Lower leg skin (tissue), 4 donors: ENCODE measurements around the gene MRPL51. TPM values are rescaled to one million over a fixed set of nuclear protein-coding genes. Genes with fewer than 3 reads are reported as not detected.
A peak's percentile ranks its signal among the peaks of the same experiment; 100 is the strongest.

ENCODE experiments used
- DNase-seq, 2 donors: peaks; one replicate each; pipeline ENCODE4 v3.0.0-alpha.2; 2019; ENCODE audit warnings: low spot score in 2 of 2
- H3K4me3 ChIP-seq: fragments of 200-600 bp; sonication (generic); 2 replicates; pipeline ENCODE4 v1.5.1; 2017; ENCODE audit warnings: mild to moderate bottlenecking, low read depth; ENCODE audit not compliant: poor library complexity, severe bottlenecking
- POLR2A ChIP-seq, 2 donors: fragments of 450-650 bp; IDR thresholded peaks; one replicate each; pipeline ENCODE4 v1.6.1; 2016 to 2017; ENCODE audit warnings: antibody characterized with exemption in 2 of 2, mild to moderate bottlenecking in 1 of 2, moderate library complexity in 1 of 2
- WGBS, 2 donors: methylation state at CpG; one replicate each; pipeline ENCODE4 v1.1.5; 2018; 5-methylcytosine and 5-hydroxymethylcytosine counted together
- intact Hi-C: fragments of 100-400 bp; cut with DNase I; formaldehyde crosslinking; loops from one replicate; pipeline ENCODE4 v1.15.0; 2023; ENCODE audit warnings: low total_unique reads
- total RNA-seq, 4 donors: library from RNA; depleted of rRNA; stranded (reverse); fragments of >200 nt; gene quantifications; one replicate each; pipeline ENCODE4 v1.1.0, GENCODE V29; 2016
- TF ChIP-seq, protein P1 (sequence below), 3 donors: fragments of 450-650 bp; IDR thresholded peaks; one replicate each; pipeline ENCODE4 v1.5.1; 2016; ENCODE audit warnings: antibody characterized with exemption in 3 of 3, mild to moderate bottlenecking in 3 of 3, moderate library complexity in 2 of 3

MRPL51 gene
- total RNA-seq, 4 donors from 2014 or later, result 38.6 to 62.1 (median 58.7) TPM

GRCh38 chr12:6533653-6533922 is 40.5 kb upstream of the MRPL51 start:
- H3K4me3 ChIP-seq, result peak overlapping the region; percentile 45
- intact Hi-C loops, result loop anchor here (10.0 kb wide), 1 partner anchor 199 kb away; no protein-coding TSS in a partner anchor
- TF ChIP-seq, protein P1, sequence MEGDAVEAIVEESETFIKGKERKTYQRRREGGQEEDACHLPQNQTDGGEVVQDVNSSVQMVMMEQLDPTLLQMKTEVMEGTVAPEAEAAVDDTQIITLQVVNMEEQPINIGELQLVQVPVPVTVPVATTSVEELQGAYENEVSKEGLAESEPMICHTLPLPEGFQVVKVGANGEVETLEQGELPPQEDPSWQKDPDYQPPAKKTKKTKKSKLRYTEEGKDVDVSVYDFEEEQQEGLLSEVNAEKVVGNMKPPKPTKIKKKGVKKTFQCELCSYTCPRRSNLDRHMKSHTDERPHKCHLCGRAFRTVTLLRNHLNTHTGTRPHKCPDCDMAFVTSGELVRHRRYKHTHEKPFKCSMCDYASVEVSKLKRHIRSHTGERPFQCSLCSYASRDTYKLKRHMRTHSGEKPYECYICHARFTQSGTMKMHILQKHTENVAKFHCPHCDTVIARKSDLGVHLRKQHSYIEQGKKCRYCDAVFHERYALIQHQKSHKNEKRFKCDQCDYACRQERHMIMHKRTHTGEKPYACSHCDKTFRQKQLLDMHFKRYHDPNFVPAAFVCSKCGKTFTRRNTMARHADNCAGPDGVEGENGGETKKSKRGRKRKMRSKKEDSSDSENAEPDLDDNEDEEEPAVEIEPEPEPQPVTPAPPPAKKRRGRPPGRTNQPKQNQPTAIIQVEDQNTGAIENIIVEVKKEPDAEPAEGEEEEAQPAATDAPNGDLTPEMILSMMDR (IDR thresholded peaks at IDR 0.05), result no peak
- TF ChIP-seq POLR2A (IDR thresholded peaks at IDR 0.05), result no peak
- 2 to 4% methylated on average over 9 of the region's 9 CpGs for WGBS, 2 donors
- DNase-seq, result peak in 1 of 2 donors; percentile 95

GRCh38 chr12:6532927-6533652 is 40.0 kb upstream of the MRPL51 start:
- TF ChIP-seq, protein P1 (IDR thresholded peaks at IDR 0.05), result no peak
- no peak for TF ChIP-seq POLR2A (IDR thresholded peaks at IDR 0.05)
- intact Hi-C loops, result loop anchor here (10.0 kb wide), 1 partner anchor 198 kb away; no protein-coding TSS in a partner anchor
- 2% methylated on average over 14 of the region's 14 CpGs for WGBS, 2 donors
- peak in 1 of 2 donors; percentile 85 for DNase-seq
- peak overlapping the region; percentile 45 for H3K4me3 ChIP-seq

DNA sequence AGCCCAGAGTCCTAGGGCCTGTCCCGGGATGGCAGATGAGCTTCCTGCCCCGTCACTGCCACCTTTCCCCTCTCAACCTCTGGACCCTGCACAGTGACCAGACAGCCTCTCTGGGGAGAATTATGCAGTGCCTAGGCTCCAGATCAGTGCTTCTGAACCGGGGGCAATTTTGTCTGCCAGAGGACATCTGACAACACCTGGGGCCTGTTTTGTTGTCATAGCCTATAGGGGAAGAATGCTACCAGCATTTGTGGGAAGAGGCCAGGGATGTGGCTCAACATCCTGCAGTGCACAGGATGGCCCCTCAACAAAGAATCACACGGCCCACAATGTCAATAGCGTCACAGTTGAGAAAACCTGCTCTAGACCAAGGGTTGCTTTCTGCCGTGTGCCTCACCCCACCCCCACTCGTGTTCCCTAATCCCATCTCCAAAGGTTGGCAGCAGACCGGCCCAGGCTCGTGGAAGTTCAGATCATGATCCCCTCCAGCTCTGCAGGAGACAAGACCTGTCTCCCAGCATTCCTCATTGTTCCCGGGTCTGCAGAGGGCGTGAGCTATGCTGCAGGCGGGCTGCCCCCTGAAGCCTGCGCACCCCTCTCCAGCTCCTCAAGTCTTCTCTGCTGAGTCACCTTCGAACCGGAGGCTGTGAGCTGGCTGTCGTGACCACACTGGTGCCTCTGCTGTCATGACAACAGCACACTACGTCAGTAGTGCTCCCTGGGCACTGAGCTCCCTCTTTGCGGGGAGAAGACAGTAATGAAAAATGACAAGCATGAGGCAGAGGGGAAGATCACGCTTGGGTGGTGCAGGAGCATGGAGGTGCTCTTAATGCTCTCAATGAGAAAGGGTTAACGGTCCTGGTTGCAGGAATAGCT is 39.2 kb upstream of the MRPL51 start:
- intact Hi-C loops, result loop anchor here (10.0 kb wide), 1 partner anchor 197 kb away; no protein-coding TSS in a partner anchor
- 26 to 28% methylated on average over 20 of the region's 20 CpGs for WGBS, 2 donors
- TF ChIP-seq, protein P1 (IDR thresholded peaks at IDR 0.05), result no peak
- no peak for TF ChIP-seq POLR2A (IDR thresholded peaks at IDR 0.05)
- H3K4me3 ChIP-seq, result no peak overlapping the region
- DNase-seq, result peak in 1 of 2 donors; percentile 88

- DNase-seq, result no peak
- no peak overlapping the region for H3K4me3 ChIP-seq
- 93 to 95% methylated on average over 18 of the region's 18 CpGs for WGBS, 2 donors
- intact Hi-C loops, result loop anchor here (10.0 kb wide), 1 partner anchor 196 kb away; no protein-coding TSS in a partner anchor
- no peak for TF ChIP-seq POLR2A (IDR thresholded peaks at IDR 0.05)
- TF ChIP-seq, protein P1 (IDR thresholded peaks at IDR 0.05), result no peak
These were observed 37.7 kb upstream of the MRPL51 start for GRCh38 chr12:6530576-6531260.

GRCh38 chr12:6529291-6529737 is 36.3 kb upstream of the MRPL51 start:
- no peak overlapping the region for H3K4me3 ChIP-seq
- WGBS, 2 donors, result 85 to 92% methylated on average over 9 of the region's 9 CpGs
- TF ChIP-seq POLR2A (IDR thresholded peaks at IDR 0.05), result no peak
- TF ChIP-seq, protein P1 (IDR thresholded peaks at IDR 0.05), result no peak
- intact Hi-C loops, result no loop called here
- peak in 1 of 2 donors; percentile 82 for DNase-seq
